Activated CD8-positive, alpha-beta memory T cell treated with anti-CD3 and anti-CD28 coated beads, Interleukin-2, amount 10 ng/mL, durations not matched to agents 7 days and 5 days (primary cell): ENCODE measurements around the gene ZBTB32. TPM values are rescaled to one million over a fixed set of nuclear protein-coding genes. Genes with fewer than 3 reads are reported as not detected.
"Not testable (repeated sequence)": the region's sequence is repeated elsewhere in the genome, so short reads cannot be mapped to it uniquely, and the experiment has no call there.

Experiments used
- ATAC-seq: fragments of 150-1000 bp; cut with Tn5 transposase; one replicate; pipeline ENCODE4 v1.10.0; 2021; ENCODE audit warnings: moderate library complexity
- CTCF ChIA-PET: fragments of 350-600 bp; sonication (Branson Sonifier 250); formaldehyde crosslinking; loops from one replicate; lab custom pipeline; 2021; ENCODE audit warnings: antibody characterized with exemption; lab: Charles Lee
- DNase-seq: peaks from one replicate; pipeline ENCODE4 v3.0.0-alpha.2; 2020
- H3K27ac Mint-ChIP-seq: one replicate; pipeline ENCODE4 v1.8.0; 2021; ENCODE audit warnings: mild to moderate bottlenecking, mixed read lengths
- H3K27me3 Mint-ChIP-seq: one replicate; pipeline ENCODE4 v1.8.0; 2021; ENCODE audit warnings: mixed read lengths
- H3K36me3 Mint-ChIP-seq: one replicate; pipeline ENCODE4 v1.8.0; 2021; ENCODE audit warnings: mild to moderate bottlenecking, mixed read lengths
- H3K4me1 Mint-ChIP-seq: one replicate; pipeline ENCODE4 v1.8.0; 2021; ENCODE audit warnings: mixed read lengths
- H3K4me3 Mint-ChIP-seq: one replicate; pipeline ENCODE4 v1.8.0; 2021; ENCODE audit warnings: mild to moderate bottlenecking, moderate library complexity, mixed read lengths
- H3K9me3 Mint-ChIP-seq: one replicate; pipeline ENCODE4 v1.8.0; 2022; ENCODE audit warnings: low read depth, mixed read lengths
- total RNA-seq, 2 experiments: library from RNA; stranded (reverse); gene quantifications; one replicate each; pipeline ENCODE4 v1.2.3, GENCODE V29; 2021

The ZBTB32 gene
- total RNA-seq, 2 experiments from 2014 or later = 133 to 185 TPM

GRCh38 chr19:35671818-35672217 lies 32.5 kb upstream of the ZBTB32 start:
- ATAC-seq = no peak
- no peak for DNase-seq
- H3K4me1 Mint-ChIP-seq = peaks cover 8% of the 10 kb centered on the region
- H3K27ac Mint-ChIP-seq = no peak overlapping the region
- no peak overlapping the region for H3K4me3 Mint-ChIP-seq
- H3K9me3 Mint-ChIP-seq = no peaks in the 10 kb centered on the region
- peaks cover 48% of the 10 kb centered on the region for H3K27me3 Mint-ChIP-seq
- CTCF ChIA-PET = interaction anchor here (1.0 kb wide), 1 partner anchor 21 kb away, joined by 3 read pairs; no protein-coding TSS in a partner anchor
- no peaks in the 10 kb centered on the region for H3K36me3 Mint-ChIP-seq

GRCh38 chr19:35673121-35673804 lies 31.1 kb upstream of the ZBTB32 start:
- H3K4me3 Mint-ChIP-seq = peak overlapping the region; percentile 70
- H3K4me1 Mint-ChIP-seq = peaks cover 8% of the 10 kb centered on the region
- H3K27me3 Mint-ChIP-seq = peaks cover 52% of the 10 kb centered on the region
- peak overlapping the region; percentile 34 for H3K27ac Mint-ChIP-seq
- ATAC-seq (peak; percentile 81), DNase-seq (peak; percentile 86)
- CTCF ChIA-PET = interaction anchor here (0.8 to 2.0 kb wide), 6 partner anchors 12 to 195 kb away, joined by 3 to 7 read pairs (median 4); partner anchors contain the start of genes APLP1 and PSENEN
- no peaks in the 10 kb centered on the region for H3K9me3 Mint-ChIP-seq
- no peaks in the 10 kb centered on the region for H3K36me3 Mint-ChIP-seq

- CTCF ChIA-PET = no interaction called here
- Mint-ChIP-seq H3K27ac (no peak overlapping the region), H3K4me3 (no peak overlapping the region), H3K4me1 (peaks cover 8% of the 10 kb centered on the region), H3K9me3 (no peaks in the 10 kb centered on the region), H3K36me3 (no peaks in the 10 kb centered on the region), H3K27me3 (peaks cover 40% of the 10 kb centered on the region)
- ATAC-seq = no peak
- DNase-seq = no peak
Observed at GRCh38 chr19:35675589-35676140, 28.7 kb upstream of the ZBTB32 start.

GRCh38 chr19:35689836-35690235 lies 14.5 kb upstream of the ZBTB32 start:
- Mint-ChIP-seq H3K27ac (no peak overlapping the region), H3K4me3 (no peak overlapping the region), H3K36me3 (no peaks in the 10 kb centered on the region), H3K9me3 (no peaks in the 10 kb centered on the region), H3K27me3 (peaks cover 4% of the 10 kb centered on the region), H3K4me1 (peaks cover 6% of the 10 kb centered on the region)
- CTCF ChIA-PET = interaction anchor here (1.1 to 1.3 kb wide), 2 partner anchors 12 to 130 kb away, joined by 4 to 5 read pairs; no protein-coding TSS in a partner anchor
- DNase-seq (no peak), ATAC-seq (no peak)

- not testable (repeated sequence) for DNase-seq, H3K4me1 Mint-ChIP-seq, H3K27ac Mint-ChIP-seq, H3K36me3 Mint-ChIP-seq, H3K4me3 Mint-ChIP-seq, ATAC-seq, H3K9me3 Mint-ChIP-seq, H3K27me3 Mint-ChIP-seq
- CTCF ChIA-PET = interaction anchor here (0.6 to 3.9 kb wide), 6 partner anchors 11 to 476 kb away, joined by 4 to 31 read pairs (median 8); no protein-coding TSS in a partner anchor
Observed at GRCh38 chr19:35691106-35691505, 13.3 kb upstream of the ZBTB32 start.

GRCh38 chr19:35692010-35692409 lies 12.3 kb upstream of the ZBTB32 start:
- Mint-ChIP-seq H3K4me1 (peaks cover 12% of the 10 kb centered on the region), H3K36me3 (no peaks in the 10 kb centered on the region), H3K9me3 (no peaks in the 10 kb centered on the region), H3K27ac (no peak overlapping the region), H3K27me3 (peaks cover 4% of the 10 kb centered on the region), H3K4me3 (no peak overlapping the region)
- no peak for ATAC-seq
- no peak for DNase-seq
- CTCF ChIA-PET = interaction anchor here (0.6 to 12.3 kb wide), 11 partner anchors 10 to 239 kb away, joined by 3 to 254 read pairs (median 7); partner anchors contain the start of genes PSENEN and U2AF1L4

- CTCF ChIA-PET = interaction anchor here (0.7 to 12.3 kb wide), 12 partner anchors 9 to 238 kb away, joined by 3 to 254 read pairs (median 6); partner anchors contain the start of genes LIN37, PSENEN and U2AF1L4
- H3K4me3 Mint-ChIP-seq = no peak overlapping the region
Observed at GRCh38 chr19:35693422-35693821, 10.9 kb upstream of the ZBTB32 start.

GRCh38 chr19:35693835-35694599 lies 10.3 kb upstream of the ZBTB32 start:
- ATAC-seq (peak; percentile 100), DNase-seq (peak; percentile 96)
- H3K36me3 Mint-ChIP-seq = no peaks in the 10 kb centered on the region
- H3K27ac Mint-ChIP-seq = peak overlapping the region; percentile 61
- H3K4me3 Mint-ChIP-seq = no peak overlapping the region
- peaks cover 4% of the 10 kb centered on the region for H3K27me3 Mint-ChIP-seq
- H3K9me3 Mint-ChIP-seq = no peaks in the 10 kb centered on the region
- CTCF ChIA-PET = interaction anchor here (0.6 to 12.3 kb wide), 22 partner anchors 9 to 1742 kb away, joined by 3 to 254 read pairs (median 4); partner anchors contain the start of genes KMT2B, PSENEN, U2AF1L4 and ZBTB32
- peaks cover 13% of the 10 kb centered on the region for H3K4me1 Mint-ChIP-seq

More at GRCh38 chr19:35693422-35693821, 10.9 kb upstream of the ZBTB32 start:
- Mint-ChIP-seq H3K27ac (no peak overlapping the region), H3K4me1 (peaks cover 13% of the 10 kb centered on the region), H3K27me3 (peaks cover 4% of the 10 kb centered on the region), H3K36me3 (no peaks in the 10 kb centered on the region), H3K9me3 (no peaks in the 10 kb centered on the region)
- DNase-seq (no peak), ATAC-seq (peak; percentile 8)

GRCh38 chr19:35695895-35696422 lies 8.4 kb upstream of the ZBTB32 start:
- H3K27me3 Mint-ChIP-seq = no peaks in the 10 kb centered on the region
- CTCF ChIA-PET = interaction anchor here (2.0 to 12.3 kb wide), 2 partner anchors 10 to 17 kb away, joined by 9 to 254 read pairs; partner anchors contain the start of gene ZBTB32
- no peaks in the 10 kb centered on the region for H3K9me3 Mint-ChIP-seq
- DNase-seq (no peak), ATAC-seq (no peak)
- H3K4me1 Mint-ChIP-seq = peaks cover 17% of the 10 kb centered on the region
- no peak overlapping the region for H3K4me3 Mint-ChIP-seq
- H3K36me3 Mint-ChIP-seq = no peaks in the 10 kb centered on the region
- no peak overlapping the region for H3K27ac Mint-ChIP-seq

GRCh38 chr19:35696835-35697234 lies 7.5 kb upstream of the ZBTB32 start:
- no peaks in the 10 kb centered on the region for H3K9me3 Mint-ChIP-seq
- no peaks in the 10 kb centered on the region for H3K27me3 Mint-ChIP-seq
- CTCF ChIA-PET = interaction anchor here (1.1 to 12.3 kb wide), 3 partner anchors 17 to 207 kb away, joined by 3 to 254 read pairs (median 12); no protein-coding TSS in a partner anchor
- no peak for DNase-seq
- no peak for ATAC-seq
- H3K36me3 Mint-ChIP-seq = no peaks in the 10 kb centered on the region
- no peak overlapping the region for H3K4me3 Mint-ChIP-seq
- peaks cover 17% of the 10 kb centered on the region for H3K4me1 Mint-ChIP-seq
- H3K27ac Mint-ChIP-seq = no peak overlapping the region

- ATAC-seq (peak; percentile 100), DNase-seq (peak; percentile 98)
- H3K4me1 Mint-ChIP-seq = peaks cover 13% of the 10 kb centered on the region
- H3K27ac Mint-ChIP-seq = peak overlapping the region; percentile 98
- no peaks in the 10 kb centered on the region for H3K9me3 Mint-ChIP-seq
- peak overlapping the region; percentile 97 for H3K4me3 Mint-ChIP-seq
- H3K36me3 Mint-ChIP-seq = peaks cover 1% of the 10 kb centered on the region
- CTCF ChIA-PET = interaction anchor here (0.8 to 12.3 kb wide), 9 partner anchors 8 to 229 kb away, joined by 3 to 254 read pairs (median 7); partner anchors contain the start of genes IGFLR1 and LIN37
- H3K27me3 Mint-ChIP-seq = no peaks in the 10 kb centered on the region
Observed at GRCh38 chr19:35702223-35703012, 1.9 kb upstream of the ZBTB32 start.

- DNase-seq (no peak), ATAC-seq (no peak)
- H3K4me3 Mint-ChIP-seq = no peak overlapping the region
- no peaks in the 10 kb centered on the region for H3K27me3 Mint-ChIP-seq
- no peaks in the 10 kb centered on the region for H3K9me3 Mint-ChIP-seq
- H3K27ac Mint-ChIP-seq = no peak overlapping the region
- CTCF ChIA-PET = interaction anchor here (1.0 to 12.3 kb wide), 6 partner anchors 9 to 228 kb away, joined by 5 to 254 read pairs (median 10); partner anchors contain the start of gene LIN37
- peaks cover 16% of the 10 kb centered on the region for H3K4me1 Mint-ChIP-seq
- peaks cover 1% of the 10 kb centered on the region for H3K36me3 Mint-ChIP-seq
Observed at GRCh38 chr19:35703343-35703742, 1.0 kb upstream of the ZBTB32 start.
